ENCODE measurements around the gene ADCK2.

GRCh38 chr7:140655511-140656408, 17.0 kb upstream of the ADCK2 start:
- TF ChIP-seq CTCF (IDR thresholded peaks at IDR 0.05), result no peak
- no peak for TF ChIP-seq POLR2A (IDR thresholded peaks at IDR 0.05)

All from transverse colon (tissue), 3 donors.